ENCODE results near the gene TMEM269.

GRCh38 chr1:42757892-42758275 lies 26.9 kb upstream of the TMEM269 start:
- TF ChIP-seq EZH2 (optimal IDR thresholded peaks at IDR 0.05; ENCODE audit: low read depth, low read length) (no peak), CTCF (IDR thresholded peaks at IDR 0.05; ENCODE audit: low read length) (no peak), EZH2phosphoT487 (IDR thresholded peaks at IDR 0.05; ENCODE audit: low read length) (no peak)

Measured in MM.1S (cell line).